Measurements from ENCODE around the gene RERG. TPM values are rescaled to one million over a fixed set of nuclear protein-coding genes. Genes with fewer than 3 reads are reported as not detected.

Gene RERG
- total RNA-seq, 1 experiment from 2014 or later = not detected

GRCh38 chr12:15074351-15074750 is 146.9 kb downstream of the RERG start:
- no peak for TF ChIP-seq CTCF (IDR thresholded peaks at IDR 0.05)
- TF ChIP-seq TCF7L2 (IDR thresholded peaks at IDR 0.05; ENCODE audit: low read depth, low read length) = no peak
- TF ChIP-seq SIN3A (IDR thresholded peaks at IDR 0.05; ENCODE audit: borderline replicate concordance, insufficient read depth, low read depth, low read length) = no peak
- TF ChIP-seq REST (IDR thresholded peaks at IDR 0.05; ENCODE audit: insufficient read depth in 1 of 2, low read depth in 2 of 2, low read length in 1 of 2) = no peak
- ChIA-PET CTCF (no interaction called here), POLR2A (no interaction called here)
- no peaks in the 10 kb centered on the region for H3K4me1 ChIP-seq (ENCODE audit: control insufficient read depth, insufficient read depth, low read length)
- no peak overlapping the region for H3K4me3 ChIP-seq (ENCODE audit: low read depth in 2 of 2, low read length in 2 of 2)
- no peak for ATAC-seq
- no peak overlapping the region for H3K27ac ChIP-seq (ENCODE audit: low read length)
- intact Hi-C loops (cut with micrococcal nuclease; ENCODE audit: unreplicated experiment) (no loop called here), in situ Hi-C loops (cut with HindIII; ENCODE audit: low pct_unique_long_range_greater_than_20kb, low sequenced_read_pairs) (no loop called here)
- H3K27me3 ChIP-seq (ENCODE audit: control insufficient read depth, insufficient read depth, low read length) = no peaks in the 10 kb centered on the region
- H3K36me3 ChIP-seq (ENCODE audit: control insufficient read depth, insufficient read depth, low read length) = no peaks in the 10 kb centered on the region
- DNase-seq (ENCODE audit: low read depth, low spot score) = no peak
- no TSS peak for BruUV-seq (replicated peaks)
- no peaks in the 10 kb centered on the region for H3K9me3 ChIP-seq (ENCODE audit: control insufficient read depth, insufficient read depth, low read depth, low read length)

GRCh38 chr12:15059123-15059522 is 162.1 kb downstream of the RERG start:
- CTCF ChIA-PET = no interaction called here
- H3K36me3 ChIP-seq (ENCODE audit: control insufficient read depth, insufficient read depth, low read length) = no peaks in the 10 kb centered on the region

More at GRCh38 chr12:15059123-15059522, 162.1 kb downstream of the RERG start:
- intact Hi-C loops (cut with micrococcal nuclease; ENCODE audit: unreplicated experiment) = no loop called here
- ATAC-seq (no peak), DNase-seq (ENCODE audit: low read depth, low spot score) (no peak)
- TF ChIP-seq TCF7L2 (IDR thresholded peaks at IDR 0.05; ENCODE audit: low read depth, low read length) = no peak
- no peak for TF ChIP-seq SIN3A (IDR thresholded peaks at IDR 0.05; ENCODE audit: borderline replicate concordance, insufficient read depth, low read depth, low read length)
- no peak for TF ChIP-seq POLR2AphosphoS5 (IDR thresholded peaks at IDR 0.05; ENCODE audit: low read depth, low read length)
- no peak for TF ChIP-seq REST (IDR thresholded peaks at IDR 0.05; ENCODE audit: insufficient read depth in 1 of 2, low read depth in 2 of 2, low read length in 1 of 2)
- no peak for TF ChIP-seq CTCF (IDR thresholded peaks at IDR 0.05)
- Histone ChIP-seq H3K4me1 (ENCODE audit: control insufficient read depth, insufficient read depth, low read length) (no peaks in the 10 kb centered on the region), H3K27me3 (ENCODE audit: control insufficient read depth, insufficient read depth, low read length) (no peaks in the 10 kb centered on the region), H3K4me3 (ENCODE audit: low read depth in 2 of 2, low read length in 2 of 2) (no peak overlapping the region), H3K27ac (ENCODE audit: low read length) (no peak overlapping the region), H3K9me3 (ENCODE audit: control insufficient read depth, insufficient read depth, low read depth, low read length) (no peaks in the 10 kb centered on the region)
- POLR2A ChIA-PET = no interaction called here
- in situ Hi-C loops (cut with HindIII; ENCODE audit: low pct_unique_long_range_greater_than_20kb, low sequenced_read_pairs) = no loop called here
- BruUV-seq (replicated peaks) = no TSS peak

Other genes starting within 250 kb of the RERG start
- not detected for gene PDE6H, start 248.4 kb downstream of the RERG start, total RNA-seq (2021; ENCODE audit: unreplicated experiment)
- gene PTPRO, start 101.1 kb upstream of the RERG start, total RNA-seq (2021; ENCODE audit: unreplicated experiment) = not detected

Data from Panc1 (cell line).